Activated CD4-positive, alpha-beta T cell treated with anti-CD3 and anti-CD28 coated beads for 1 hour (primary cell): ENCODE results near the gene STX1B.
"Not testable (repeated sequence)": the region's sequence is repeated elsewhere in the genome, so short reads cannot be mapped to it uniquely, and the experiment has no call there.

Experiments used
- DNase-seq: peaks from one replicate; pipeline ENCODE4 v3.0.0-alpha.2; 2020

STX1B gene

GRCh38 chr16:31010585-31011325, at the start of gene STX1B:
STX1B (minus strand) TSS chr16:31010638; CDS start chr16:31010396, 242 bp downstream.
- peak; percentile 29 for DNase-seq

- DNase-seq, result no peak
Observed at GRCh38 chr16:31055613-31056012, 45.2 kb upstream of the STX1B start.

- no peak for DNase-seq
Observed at GRCh38 chr16:31052114-31052513, 41.7 kb upstream of the STX1B start.

- no peak for DNase-seq
Observed at GRCh38 chr16:31050280-31051030, 40.0 kb upstream of the STX1B start.

DNA sequence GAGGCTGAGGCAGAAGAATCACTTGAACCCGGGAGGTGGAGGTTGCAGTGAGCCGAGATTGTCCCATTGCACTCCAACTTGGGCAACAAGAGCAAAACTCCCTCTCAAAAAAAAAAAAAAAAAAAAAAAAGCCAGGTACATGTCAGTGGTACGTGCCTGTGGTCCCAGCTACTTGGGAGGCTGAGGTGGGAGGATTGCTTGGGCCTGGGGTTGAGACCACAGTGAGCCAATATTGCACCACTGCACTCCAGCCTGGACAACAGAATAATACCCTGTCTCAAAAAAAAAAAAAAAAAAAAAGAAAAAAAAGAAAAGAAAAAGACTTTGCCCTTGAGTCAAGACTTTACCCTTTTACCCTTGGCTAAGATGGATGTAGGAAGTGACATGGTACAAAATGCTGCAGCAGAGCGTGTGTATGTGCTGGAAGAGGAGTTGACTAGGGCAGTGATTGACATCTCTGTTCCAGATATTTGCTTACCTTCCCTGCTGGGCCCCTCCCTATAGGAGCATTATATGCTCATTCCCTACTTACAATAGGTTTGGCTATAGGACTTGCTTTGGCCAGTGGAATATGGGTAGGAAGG, 33.6 kb upstream of the STX1B start:
- no peak for DNase-seq

DNA sequence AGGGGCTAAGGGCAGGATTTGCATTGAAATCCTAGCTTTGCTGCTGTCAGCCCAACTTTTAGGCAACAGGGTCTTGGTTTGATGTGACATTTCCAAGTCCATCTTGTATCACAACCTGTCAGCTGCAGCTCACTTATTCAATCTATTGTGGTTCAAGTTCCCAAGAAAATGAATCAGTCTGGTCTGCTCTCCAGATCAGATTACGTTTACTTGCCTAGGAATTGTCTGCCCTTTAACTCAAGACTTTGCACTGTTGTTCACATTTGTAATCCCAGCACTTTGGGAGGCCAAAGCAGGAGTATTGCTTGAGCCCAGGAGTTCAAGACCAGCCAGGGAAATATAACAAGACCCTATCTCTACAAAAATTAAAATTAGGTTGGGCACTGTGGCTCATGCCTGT, 32.9 kb upstream of the STX1B start:
- no peak for DNase-seq

DNA sequence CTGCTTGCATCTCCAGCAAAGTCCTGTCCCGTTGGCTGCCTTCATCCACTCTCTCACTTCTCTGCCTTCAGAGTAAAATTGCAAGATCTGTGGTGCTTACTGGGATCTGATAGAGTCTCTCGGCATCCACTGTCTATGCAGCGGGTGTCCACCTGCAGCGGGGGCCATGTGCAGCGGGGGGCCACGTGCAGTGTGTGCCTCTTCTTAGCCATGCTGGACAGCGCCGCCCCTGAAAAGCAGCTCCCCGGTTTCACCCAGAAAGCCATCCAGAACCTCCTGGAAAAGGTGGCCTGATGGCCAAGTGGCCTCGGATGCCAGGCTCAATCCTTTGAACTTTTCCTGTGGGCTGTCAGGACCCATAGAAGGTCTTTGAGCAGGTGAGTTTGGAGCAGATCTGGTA, 32.4 kb upstream of the STX1B start:
- DNase-seq, result no peak

- no peak for DNase-seq
Observed at GRCh38 chr16:31038993-31039392, 28.6 kb upstream of the STX1B start.

GRCh38 chr16:31036691-31037090, 26.3 kb upstream of the STX1B start:
- no peak for DNase-seq

GRCh38 chr16:31033709-31034492, 23.5 kb upstream of the STX1B start:
- DNase-seq, result peak; percentile 77

DNA sequence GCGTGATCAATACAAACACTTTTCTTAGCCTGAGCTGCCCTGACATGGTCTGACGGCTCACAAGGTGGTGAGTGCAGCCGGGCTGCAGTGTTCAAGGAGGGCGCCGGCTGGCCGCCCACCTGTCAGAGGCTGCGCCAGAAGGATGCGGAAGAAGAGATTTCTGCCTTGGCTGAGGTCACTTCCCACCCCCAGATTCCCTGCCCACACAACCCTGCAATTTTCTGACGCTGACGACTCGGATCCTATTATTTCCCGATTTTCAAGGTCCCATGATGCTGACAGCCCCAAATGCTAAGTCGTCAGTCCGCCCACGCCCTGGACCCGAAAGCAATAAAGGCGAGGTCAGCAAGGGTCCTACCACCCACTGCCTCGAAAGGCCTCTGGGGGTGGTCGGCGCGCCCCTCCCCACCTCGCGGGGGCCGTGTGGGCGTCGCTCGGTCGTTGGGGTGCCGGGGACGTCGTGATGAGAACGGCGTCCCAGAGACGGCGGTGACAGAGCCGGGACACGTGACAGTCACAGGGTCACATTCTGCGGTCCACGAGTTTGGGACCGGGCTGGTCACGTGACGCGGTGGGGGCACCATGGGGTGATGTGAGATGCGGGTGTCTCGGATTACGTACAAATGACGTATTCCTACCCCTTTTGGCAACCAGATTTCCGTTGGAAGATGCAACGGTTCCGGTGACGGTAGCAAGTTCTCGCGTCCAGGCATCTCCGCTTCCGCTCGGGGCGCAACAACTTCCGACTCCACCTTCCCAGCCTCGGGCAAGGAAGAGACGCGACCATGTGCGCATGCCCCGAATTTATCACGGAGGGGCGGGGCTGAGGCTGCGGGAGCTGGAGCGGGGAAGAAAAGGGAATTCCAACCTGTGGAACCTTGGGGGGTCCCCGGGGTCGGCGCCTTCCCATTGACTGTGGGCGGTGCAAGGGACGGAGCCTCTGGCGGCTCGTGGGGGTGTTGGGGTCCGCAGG, 22.6 kb upstream of the STX1B start, which contains the start of gene STX4:
TSS of gene STX4 (plus strand) at position 823 of the 973 bp plus-strand sequence. CDS start 248 bp downstream, outside the sequence.
- peak; percentile 94 for DNase-seq

DNA sequence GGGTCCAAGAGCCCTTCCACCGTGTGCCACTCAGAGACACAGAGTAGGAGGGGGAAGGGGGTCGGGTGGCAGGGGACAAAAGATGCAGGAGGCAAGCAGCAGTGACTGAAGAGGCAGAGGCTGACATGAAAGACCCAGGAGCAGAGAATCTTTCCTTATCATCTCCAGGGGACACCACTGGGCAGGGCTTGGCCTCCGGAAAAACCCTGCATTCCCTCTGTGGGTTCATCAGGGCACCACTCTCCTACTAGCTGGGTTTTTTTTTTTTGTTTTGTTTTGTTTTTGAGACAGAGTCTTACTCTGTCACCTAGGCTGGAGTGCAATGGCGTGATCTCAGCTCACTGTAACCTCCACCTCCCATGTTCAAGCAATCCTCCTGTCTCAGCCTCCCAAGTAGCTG, 20.8 kb upstream of the STX1B start:
- no peak for DNase-seq

- DNase-seq, result no peak
Observed at GRCh38 chr16:31029272-31029671, 18.8 kb upstream of the STX1B start.

GRCh38 chr16:31025339-31025738, 14.9 kb upstream of the STX1B start:
- DNase-seq, result no peak

- no peak for DNase-seq
Observed at GRCh38 chr16:31023627-31024226, 13.3 kb upstream of the STX1B start.

GRCh38 chr16:31023252-31023602, 12.8 kb upstream of the STX1B start:
- DNase-seq, result no peak

- no peak for DNase-seq
Observed at GRCh38 chr16:31022544-31023251, 12.3 kb upstream of the STX1B start.

DNA sequence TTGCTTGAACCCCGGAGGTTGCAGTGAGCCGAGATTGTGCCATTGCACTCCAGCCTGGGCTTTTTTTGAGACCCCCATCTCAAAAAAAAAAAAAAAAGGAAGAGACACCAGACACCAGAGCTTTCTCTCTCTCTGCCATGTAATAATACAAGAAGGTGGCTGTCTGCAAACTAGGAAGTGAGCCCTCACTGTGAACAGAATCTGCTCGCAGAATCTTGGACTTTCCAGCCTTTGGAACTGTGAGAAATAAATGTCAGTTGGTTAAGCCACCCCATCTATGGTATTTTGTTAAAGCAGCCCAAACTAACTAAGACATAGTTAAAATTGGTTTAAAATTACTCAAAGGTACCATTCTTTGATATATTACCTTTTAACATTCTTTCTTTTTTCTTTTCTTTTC, 10.1 kb upstream of the STX1B start:
- DNase-seq, result no peak

DNA sequence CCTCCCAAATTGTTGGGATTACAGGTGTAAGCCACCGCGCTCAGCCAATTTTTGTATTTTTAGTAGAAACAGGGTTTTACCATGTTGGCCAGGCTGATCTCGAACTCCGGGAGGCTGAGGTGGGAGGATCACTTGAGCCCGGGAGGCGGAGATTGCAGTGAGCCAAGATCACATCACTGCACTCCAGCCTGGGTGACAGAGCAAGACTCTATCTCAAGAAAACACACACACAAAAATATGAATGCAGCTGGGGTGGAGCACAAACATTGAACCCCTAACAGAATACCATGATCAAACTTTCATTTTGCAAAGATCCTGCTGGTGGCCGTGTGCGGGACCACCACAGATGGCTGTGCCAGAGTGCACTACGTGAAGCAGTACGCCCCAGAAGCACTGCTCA, 7.3 kb upstream of the STX1B start:
- DNase-seq, result not testable (repeated sequence)

GRCh38 chr16:31016018-31016417, 5.6 kb upstream of the STX1B start:
- DNase-seq, result no peak

GRCh38 chr16:31013292-31013691, 2.9 kb upstream of the STX1B start:
- DNase-seq, result not testable (repeated sequence)
